Measurements from ENCODE around the gene ANKFN1.

Gene ANKFN1

GRCh38 chr17:56149266-56150036 is 3.8 kb upstream of the ANKFN1 start:
- TF ChIP-seq CTCF (IDR thresholded peaks at IDR 0.05) = no peak

DNA sequence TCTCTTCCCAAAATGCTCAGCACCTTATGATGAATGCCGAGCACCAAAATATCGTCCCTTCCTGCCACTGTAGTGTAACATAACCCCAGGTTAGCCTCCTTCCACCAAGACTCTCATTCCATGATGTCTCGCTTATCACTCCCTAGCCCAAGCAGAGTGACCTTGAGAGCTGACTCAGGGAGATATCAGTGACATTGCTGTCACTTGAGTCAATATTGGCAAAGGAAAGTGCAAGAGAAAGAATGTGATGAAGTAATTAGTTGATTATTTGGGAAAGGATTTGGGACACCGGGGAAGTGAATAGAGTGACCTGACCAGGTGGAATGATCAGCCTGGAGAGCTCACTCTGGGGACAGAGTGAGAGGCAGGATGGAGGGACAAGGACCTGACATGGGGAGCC is 2.6 kb upstream of the ANKFN1 start:
- TF ChIP-seq CTCF (IDR thresholded peaks at IDR 0.05) = no peak

DNA sequence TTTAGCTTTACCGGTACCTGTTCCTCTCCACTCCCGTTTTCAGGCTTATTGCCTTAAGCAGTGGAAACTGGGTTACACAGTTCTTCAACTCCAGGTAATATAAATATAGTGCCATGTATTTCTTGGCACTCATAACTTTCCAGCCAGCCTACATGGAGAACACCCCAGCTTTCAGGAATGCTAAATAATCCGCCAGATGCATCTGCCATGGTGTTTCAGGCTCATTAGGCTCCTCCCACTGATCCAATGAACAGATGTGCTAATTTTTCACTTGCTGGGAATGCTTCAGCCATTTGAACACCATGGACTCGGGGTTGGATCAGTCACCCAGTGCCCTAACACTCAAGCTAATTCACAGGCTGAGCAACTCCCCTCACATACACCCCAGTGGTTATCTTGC is 4.6 kb downstream of the ANKFN1 start:
- TF ChIP-seq CTCF (IDR thresholded peaks at IDR 0.05) = no peak

- no peak for TF ChIP-seq CTCF (IDR thresholded peaks at IDR 0.05)
Observed at GRCh38 chr17:56158344-56158743, 5.1 kb downstream of the ANKFN1 start.

GRCh38 chr17:56158915-56159825 is 5.9 kb downstream of the ANKFN1 start:
- TF ChIP-seq CTCF (IDR thresholded peaks at IDR 0.05) = no peak

DNA sequence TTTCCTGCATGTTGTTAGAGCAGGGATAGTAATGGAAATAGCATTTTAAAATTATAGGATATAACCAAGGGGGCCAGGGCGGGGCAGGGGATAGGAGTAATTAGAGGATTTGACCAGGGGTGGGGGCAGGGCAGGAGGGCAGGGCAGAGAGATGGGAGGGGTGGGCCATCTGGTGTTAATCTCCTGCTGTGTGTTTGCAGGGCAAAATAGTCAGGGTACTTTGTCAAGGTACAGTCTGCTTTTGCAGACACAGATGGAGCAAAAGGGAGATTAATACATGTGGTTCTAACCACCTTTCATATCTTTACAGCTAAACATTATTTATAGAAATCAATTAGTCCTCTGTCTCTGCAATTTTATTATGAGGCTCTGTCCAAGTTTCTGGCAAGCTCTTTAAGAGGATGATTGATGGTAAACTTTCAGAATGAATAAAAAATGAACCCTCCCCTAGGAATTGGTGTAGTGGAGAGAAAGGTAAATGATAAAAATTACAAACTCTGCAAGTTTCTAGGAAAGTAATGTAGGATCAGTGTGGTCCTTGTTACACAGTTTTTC is 6.6 kb downstream of the ANKFN1 start:
- no peak for TF ChIP-seq CTCF (IDR thresholded peaks at IDR 0.05)

DNA sequence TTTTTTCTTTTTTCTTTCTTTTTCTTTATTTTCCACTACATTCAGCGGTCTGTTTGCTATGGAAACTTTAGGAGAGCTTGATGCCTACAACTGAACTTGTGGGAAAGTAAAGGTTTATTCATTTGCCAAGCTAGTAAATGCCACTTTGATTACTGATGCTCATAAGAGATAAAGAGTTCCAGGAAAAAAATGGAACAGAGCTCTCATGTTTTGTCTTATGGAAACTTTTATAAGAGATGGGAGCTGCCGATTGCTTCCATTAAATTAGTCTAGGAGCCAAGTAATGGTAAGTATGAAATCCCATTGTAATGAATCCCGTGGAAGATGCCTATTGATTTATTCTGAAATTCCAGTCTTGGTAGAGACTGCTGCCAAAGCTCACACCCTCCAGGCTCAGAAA is 7.1 kb downstream of the ANKFN1 start:
- TF ChIP-seq CTCF (IDR thresholded peaks at IDR 0.05) = no peak

Measured in LNCAP (cell line).